Endothelial cell of umbilical vein (primary cell): ENCODE results near the gene DUSP22.

Source experiments
- EZH2 ChIP-seq: IDR thresholded peaks from 2 replicates; pipeline ENCODE4 v1.6.1; 2012; ENCODE audit warnings: borderline replicate concordance, low read depth, mild to moderate bottlenecking, moderate library complexity, low read length, inconsistent platforms; ENCODE audit not compliant: severe bottlenecking
- FOS ChIP-seq: IDR thresholded peaks from 2 replicates; pipeline ENCODE4 v1.6.1; 2011; ENCODE audit warnings: mild to moderate bottlenecking, low read length, moderate library complexity, borderline replicate concordance; ENCODE audit not compliant: insufficient read depth
- JUN ChIP-seq: IDR thresholded peaks from 2 replicates; pipeline ENCODE4 v1.6.1; 2011; ENCODE audit warnings: borderline replicate concordance, low read depth; ENCODE audit not compliant: insufficient read length, insufficient read depth
- MYC ChIP-seq: IDR thresholded peaks from one replicate; pipeline ENCODE4 v1.6.1; 2011; ENCODE audit warnings: mild to moderate bottlenecking, low read depth, low read length
- POLR2A ChIP-seq: IDR thresholded peaks from 2 replicates; pipeline ENCODE4 v1.6.1; 2012; ENCODE audit warnings: low read depth, mild to moderate bottlenecking, control low read depth, low read length
- POLR2AphosphoS5 ChIP-seq: IDR thresholded peaks from 2 replicates; pipeline ENCODE4 v1.6.1; 2012; ENCODE audit warnings: low read depth, mild to moderate bottlenecking, control low read depth, low read length, moderate library complexity; ENCODE audit not compliant: insufficient read depth
- TF ChIP-seq, protein P1 (sequence below), 2 donors: IDR thresholded peaks; 1 replicate in 1 of 2; 2 replicates in 1 of 2; pipeline ENCODE4 v1.5.1; 2011; ENCODE audit warnings: low read length in 2 of 2, mild to moderate bottlenecking in 2 of 2, moderate library complexity in 2 of 2, control low read depth in 1 of 2, inconsistent platforms in 1 of 2, low read depth in 1 of 2; ENCODE audit not compliant: insufficient read depth in 1 of 2; ENCODE audit errors: extremely low read depth in 1 of 2

DNA sequence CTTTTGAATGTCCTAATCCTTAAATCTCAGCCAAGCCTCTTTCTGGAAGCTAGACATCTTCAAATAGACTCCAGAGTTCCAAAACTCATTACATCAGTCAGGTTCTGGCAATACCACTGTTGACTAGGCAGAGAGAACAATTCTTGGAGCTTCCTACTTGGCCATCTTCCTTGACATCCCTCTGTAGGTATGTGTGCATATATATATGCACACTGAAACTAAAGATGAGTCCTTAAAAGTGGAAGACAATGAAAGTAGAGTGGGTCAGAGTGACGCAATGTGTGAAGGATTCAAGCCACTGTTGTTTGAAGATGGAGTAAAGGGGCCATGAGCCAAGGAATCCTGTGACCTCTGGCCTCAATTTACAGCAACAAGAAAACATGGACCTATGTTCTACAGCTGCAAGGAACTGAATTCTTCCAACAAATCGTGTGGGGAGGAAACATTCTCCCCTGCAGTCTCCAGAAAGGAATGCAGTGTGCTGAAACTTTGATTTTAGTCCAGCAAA, 18.7 kb upstream of the DUSP22 start:
- TF ChIP-seq JUN: no peak
- TF ChIP-seq, protein P1, sequence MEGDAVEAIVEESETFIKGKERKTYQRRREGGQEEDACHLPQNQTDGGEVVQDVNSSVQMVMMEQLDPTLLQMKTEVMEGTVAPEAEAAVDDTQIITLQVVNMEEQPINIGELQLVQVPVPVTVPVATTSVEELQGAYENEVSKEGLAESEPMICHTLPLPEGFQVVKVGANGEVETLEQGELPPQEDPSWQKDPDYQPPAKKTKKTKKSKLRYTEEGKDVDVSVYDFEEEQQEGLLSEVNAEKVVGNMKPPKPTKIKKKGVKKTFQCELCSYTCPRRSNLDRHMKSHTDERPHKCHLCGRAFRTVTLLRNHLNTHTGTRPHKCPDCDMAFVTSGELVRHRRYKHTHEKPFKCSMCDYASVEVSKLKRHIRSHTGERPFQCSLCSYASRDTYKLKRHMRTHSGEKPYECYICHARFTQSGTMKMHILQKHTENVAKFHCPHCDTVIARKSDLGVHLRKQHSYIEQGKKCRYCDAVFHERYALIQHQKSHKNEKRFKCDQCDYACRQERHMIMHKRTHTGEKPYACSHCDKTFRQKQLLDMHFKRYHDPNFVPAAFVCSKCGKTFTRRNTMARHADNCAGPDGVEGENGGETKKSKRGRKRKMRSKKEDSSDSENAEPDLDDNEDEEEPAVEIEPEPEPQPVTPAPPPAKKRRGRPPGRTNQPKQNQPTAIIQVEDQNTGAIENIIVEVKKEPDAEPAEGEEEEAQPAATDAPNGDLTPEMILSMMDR (IDR thresholded peaks at IDR 0.05; ENCODE audit: extremely low read depth in 1 of 2, insufficient read depth in 1 of 2, low read depth in 1 of 2, low read length in 2 of 2): no peak
- TF ChIP-seq MYC: no peak
- TF ChIP-seq POLR2AphosphoS5: no peak
- no peak for TF ChIP-seq EZH2
- no peak for TF ChIP-seq POLR2A
- TF ChIP-seq FOS: no peak
